ENCODE measurements around the gene ABCC4.

- no peak for TF ChIP-seq CTCF (conservative IDR thresholded peaks at IDR 0.05; ENCODE audit: low read depth, low read length)
- no peak for TF ChIP-seq EZH2 (IDR thresholded peaks at IDR 0.05; ENCODE audit: low read length, unreplicated experiment)
- TF ChIP-seq EZH2phosphoT487 (IDR thresholded peaks at IDR 0.05; ENCODE audit: borderline replicate concordance, low read length), result no peak
Measured at GRCh38 chr13:95060014-95060519, 241.2 kb downstream of the ABCC4 start.

Data from PC-3 (cell line).